ENCODE results near the gene MRO. TPM values are rescaled to one million over a fixed set of nuclear protein-coding genes. Genes with fewer than 3 reads are reported as not detected.

The MRO gene
- total RNA-seq, 1 experiment from 2014 or later: 0.84 TPM

GRCh38 chr18:50790241-50790640 is 29.6 kb downstream of the MRO start:
- H3K36me3 ChIP-seq (ENCODE audit: control insufficient read depth in 1 of 2, insufficient read depth in 2 of 2, low read length in 2 of 2): no peaks in the 10 kb centered on the region
- H3K9me2 ChIP-seq (ENCODE audit: insufficient read depth): no peaks in the 10 kb centered on the region
- no peaks in the 10 kb centered on the region for H3K9me3 ChIP-seq (ENCODE audit: control insufficient read depth in 1 of 2, insufficient read depth in 1 of 2, low read depth in 1 of 2, low read length in 2 of 2)
- TF ChIP-seq TCF7L2 (IDR thresholded peaks at IDR 0.05; ENCODE audit: borderline replicate concordance, extremely low read depth, insufficient read depth, insufficient read length): no peak
- no peak for TF ChIP-seq ZBTB33 (IDR thresholded peaks at IDR 0.05; ENCODE audit: extremely low read depth, insufficient replicate concordance, low read length)
- TF ChIP-seq POLR2AphosphoS5 (IDR thresholded peaks at IDR 0.05; ENCODE audit: low read depth, low read length): no peak
- TF ChIP-seq POLR2A (IDR thresholded peaks at IDR 0.05; ENCODE audit: borderline replicate concordance, extremely low read depth, insufficient read depth, insufficient read length): no peak
- no peak for TF ChIP-seq REST (IDR thresholded peaks at IDR 0.05; ENCODE audit: low read depth)
- no peak for TF ChIP-seq ZFX (IDR thresholded peaks at IDR 0.05)
- no peak for TF ChIP-seq EZH2 (IDR thresholded peaks at IDR 0.05)
- TF ChIP-seq CTCF (IDR thresholded peaks at IDR 0.05 in 2 of 3, conservative IDR thresholded peaks at IDR 0.05 in 1 of 3; ENCODE audit: borderline replicate concordance in 1 of 3, insufficient read depth in 1 of 3, low read depth in 2 of 3, low read length in 2 of 3): no peak
- TF ChIP-seq ZNF274 (IDR thresholded peaks at IDR 0.05; ENCODE audit: low read depth, low read length): no peak
- no peak for TF ChIP-seq SRF (IDR thresholded peaks at IDR 0.05; ENCODE audit: low read depth)
- no peak for TF ChIP-seq JUND (IDR thresholded peaks at IDR 0.05)
- H3K4me3 ChIP-seq (replicated peaks in 1 of 2; ENCODE audit: low read depth in 1 of 2, low read length in 2 of 2): no peak overlapping the region
- no peaks in the 10 kb centered on the region for H3K79me2 ChIP-seq (ENCODE audit: insufficient read depth, low read length)
- no peaks in the 10 kb centered on the region for H3K4me1 ChIP-seq (ENCODE audit: control insufficient read depth in 1 of 2, insufficient read depth in 2 of 2, low read length in 2 of 2)
- RAD21 ChIA-PET (ENCODE audit: low non-redundant PET in 1 of 2, low total read pairs in 2 of 2, uncharacterized antibody in 2 of 2, unreplicated experiment in 2 of 2): no interaction called here
- no TSS peak for BruUV-seq (replicated peaks)
- H3K27ac ChIP-seq (ENCODE audit: low read depth, low read length): no peak overlapping the region
- CTCF ChIA-PET: no interaction called here
- H2AFZ ChIP-seq (ENCODE audit: low read depth, low read length, poor library complexity, severe bottlenecking): no peak overlapping the region
- no peak overlapping the region for H3K9ac ChIP-seq (ENCODE audit: low read length)
- POLR2A ChIA-PET: no interaction called here
- no peaks in the 10 kb centered on the region for H4K20me1 ChIP-seq (ENCODE audit: insufficient read depth)
- no peaks in the 10 kb centered on the region for H3K27me3 ChIP-seq (ENCODE audit: insufficient read depth, low read length)
- no peak for ATAC-seq
- intact Hi-C loops (cut with micrococcal nuclease): no loop called here
- no peak for DNase-seq (ENCODE audit: low read depth, low spot score)
- no peak overlapping the region for H3K4me2 ChIP-seq (ENCODE audit: low read length)

Data from HCT116 (cell line).